Caco-2 (cell line): ENCODE results near the gene MYO18A. TPM values are rescaled to one million over a fixed set of nuclear protein-coding genes. Genes with fewer than 3 reads are reported as not detected.

Experiments used
- BruUV-seq: library from RNA; stranded (reverse); fragments of 400-500 nt; replicated peaks from 2 replicates; lab custom pipeline; 2021; lab: Mats Ljungman, UMichigan
- CTCF ChIA-PET: fragments of 300-600 bp; sonication (Branson Sonifier 250); formaldehyde crosslinking; loops from one replicate; lab custom pipeline; 2022; ENCODE audit warnings: antibody characterized with exemption; lab: Charles Lee
- POLR2A ChIA-PET: fragments of 300-600 bp; sonication (Branson Sonifier 250); formaldehyde crosslinking; loops from one replicate; lab custom pipeline; 2022; ENCODE audit warnings: antibody characterized with exemption; lab: Charles Lee
- DNase-seq, 2 experiments: peaks; one replicate each; pipeline versions ENCODE4 v3.0.0 to v3.0.0-alpha.2; 2020 to 2022
- H3K27me3 ChIP-seq: replicated peaks from 2 replicates; pipeline ENCODE4 v1.6.0; 2011; ENCODE audit warnings: low read length; ENCODE audit not compliant: control insufficient read depth, insufficient read depth
- H3K36me3 ChIP-seq: 2 replicates; pipeline ENCODE4 v1.5.1; 2011; ENCODE audit warnings: low read length; ENCODE audit not compliant: control insufficient read depth, insufficient read depth
- H3K4me1 ChIP-seq: fragments of 250-450 bp; sonication (Bioruptor Pico); 2 replicates; pipeline ENCODE4 v1.5.1; 2020; ENCODE audit warnings: mild to moderate bottlenecking
- H3K4me3 ChIP-seq: 2 replicates; pipeline ENCODE4 v1.5.1; 2011; ENCODE audit warnings: low read depth, mild to moderate bottlenecking, control low read depth, low read length
- H3K9me3 ChIP-seq: fragments of 250-450 bp; sonication (Bioruptor Pico); 2 replicates; pipeline ENCODE4 v1.5.1; 2020; ENCODE audit warnings: mild to moderate bottlenecking, moderate library complexity
- H3K27ac Mint-ChIP-seq: one replicate; pipeline ENCODE4 v1.8.0; 2022; ENCODE audit warnings: mixed read lengths; ENCODE audit not compliant: unreplicated experiment
- H3K27me3 Mint-ChIP-seq: one replicate; pipeline ENCODE4 v1.8.0; 2022; ENCODE audit warnings: mixed read lengths; ENCODE audit not compliant: insufficient read depth, unreplicated experiment
- H3K36me3 Mint-ChIP-seq: one replicate; pipeline ENCODE4 v1.8.0; 2022; ENCODE audit warnings: mild to moderate bottlenecking, mixed read lengths; ENCODE audit not compliant: insufficient read depth, unreplicated experiment
- H3K4me1 Mint-ChIP-seq: one replicate; pipeline ENCODE4 v1.8.0; 2022; ENCODE audit warnings: low read depth, mixed read lengths; ENCODE audit not compliant: unreplicated experiment
- H3K4me3 Mint-ChIP-seq: one replicate; pipeline ENCODE4 v1.8.0; 2022; ENCODE audit warnings: mild to moderate bottlenecking, moderate library complexity, mixed read lengths; ENCODE audit not compliant: unreplicated experiment
- H3K9me3 Mint-ChIP-seq: one replicate; pipeline ENCODE4 v1.8.0; 2022; ENCODE audit warnings: mixed read lengths; ENCODE audit not compliant: unreplicated experiment
- intact Hi-C: fragments of 100-400 bp; cut with micrococcal nuclease; formaldehyde crosslinking; loops from one replicate; pipeline ENCODE4 v1.10.0; 2022; ENCODE audit not compliant: unreplicated experiment
- total RNA-seq: library from RNA; stranded (reverse); gene quantifications from 2 replicates; pipeline ENCODE4 v1.2.3, GENCODE V29; 2022
- TF ChIP-seq, protein P1 (sequence below), 2 experiments: fragments of 200-600 bp in 1 of 2; IDR thresholded peaks; 1 replicate in 1 of 2; 2 replicates in 1 of 2; pipeline versions ENCODE4 v1.5.1 to v1.8.0; 2011 to 2022; ENCODE audit warnings: antibody characterized with exemption in 1 of 2, control low read depth in 1 of 2, inconsistent platforms in 1 of 2, low read depth in 1 of 2, low read length in 1 of 2, mild to moderate bottlenecking in 1 of 2, moderate library complexity in 1 of 2; ENCODE audit not compliant: insufficient read depth in 1 of 2, severe bottlenecking in 1 of 2, unreplicated experiment in 1 of 2

The MYO18A gene
- total RNA-seq, 1 experiment from 2014 or later = 47.1 TPM

DNA sequence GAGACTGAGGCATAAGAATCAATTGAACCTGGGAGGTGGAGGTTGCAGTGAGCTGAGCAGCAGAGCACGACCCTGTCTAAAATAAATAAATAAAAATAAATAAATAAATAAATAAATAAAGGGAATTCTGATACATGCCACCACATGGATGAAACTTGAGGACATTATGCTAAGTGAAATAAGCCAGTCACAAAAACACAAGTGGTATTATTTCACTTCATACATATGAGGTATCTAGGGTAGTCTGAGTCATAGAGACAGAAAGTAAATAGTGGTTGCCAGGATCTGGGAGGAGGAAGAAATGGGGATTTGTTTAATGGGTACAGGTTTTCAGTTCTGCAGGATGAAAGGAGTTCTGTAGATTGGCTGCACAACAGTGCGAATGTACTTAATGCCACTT, 120.9 kb downstream of the MYO18A start:
- no peaks in the 10 kb centered on the region for H3K36me3 ChIP-seq
- intact Hi-C loops = loop anchor here (5.0 kb wide), 1 partner anchor 37 kb away; no protein-coding TSS in a partner anchor
- Mint-ChIP-seq H3K27ac (no peak overlapping the region), H3K4me1 (no peaks in the 10 kb centered on the region), H3K9me3 (no peaks in the 10 kb centered on the region), H3K36me3 (no peaks in the 10 kb centered on the region), H3K4me3 (no peak overlapping the region), H3K27me3 (peaks cover 11% of the 10 kb centered on the region)
- H3K27me3 ChIP-seq = no peaks in the 10 kb centered on the region; the same call in 1 of the 2 replicates
- ChIA-PET CTCF (interaction anchor here (0.6 to 1.4 kb wide), 3 partner anchors 94 to 558 kb away, joined by 4 to 6 read pairs (median 4); no protein-coding TSS in a partner anchor), POLR2A (no interaction called here)
- no TSS peak for BruUV-seq
- no peaks in the 10 kb centered on the region for H3K9me3 ChIP-seq
- no peaks in the 10 kb centered on the region for H3K4me1 ChIP-seq
- DNase-seq = no peak
- H3K4me3 ChIP-seq = no peak overlapping the region
- TF ChIP-seq, protein P1, sequence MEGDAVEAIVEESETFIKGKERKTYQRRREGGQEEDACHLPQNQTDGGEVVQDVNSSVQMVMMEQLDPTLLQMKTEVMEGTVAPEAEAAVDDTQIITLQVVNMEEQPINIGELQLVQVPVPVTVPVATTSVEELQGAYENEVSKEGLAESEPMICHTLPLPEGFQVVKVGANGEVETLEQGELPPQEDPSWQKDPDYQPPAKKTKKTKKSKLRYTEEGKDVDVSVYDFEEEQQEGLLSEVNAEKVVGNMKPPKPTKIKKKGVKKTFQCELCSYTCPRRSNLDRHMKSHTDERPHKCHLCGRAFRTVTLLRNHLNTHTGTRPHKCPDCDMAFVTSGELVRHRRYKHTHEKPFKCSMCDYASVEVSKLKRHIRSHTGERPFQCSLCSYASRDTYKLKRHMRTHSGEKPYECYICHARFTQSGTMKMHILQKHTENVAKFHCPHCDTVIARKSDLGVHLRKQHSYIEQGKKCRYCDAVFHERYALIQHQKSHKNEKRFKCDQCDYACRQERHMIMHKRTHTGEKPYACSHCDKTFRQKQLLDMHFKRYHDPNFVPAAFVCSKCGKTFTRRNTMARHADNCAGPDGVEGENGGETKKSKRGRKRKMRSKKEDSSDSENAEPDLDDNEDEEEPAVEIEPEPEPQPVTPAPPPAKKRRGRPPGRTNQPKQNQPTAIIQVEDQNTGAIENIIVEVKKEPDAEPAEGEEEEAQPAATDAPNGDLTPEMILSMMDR (IDR thresholded peaks at IDR 0.05; ENCODE audit: insufficient read depth in 1 of 2, low read depth in 1 of 2, low read length in 1 of 2, severe bottlenecking in 1 of 2, unreplicated experiment in 1 of 2) = no peak

DNA sequence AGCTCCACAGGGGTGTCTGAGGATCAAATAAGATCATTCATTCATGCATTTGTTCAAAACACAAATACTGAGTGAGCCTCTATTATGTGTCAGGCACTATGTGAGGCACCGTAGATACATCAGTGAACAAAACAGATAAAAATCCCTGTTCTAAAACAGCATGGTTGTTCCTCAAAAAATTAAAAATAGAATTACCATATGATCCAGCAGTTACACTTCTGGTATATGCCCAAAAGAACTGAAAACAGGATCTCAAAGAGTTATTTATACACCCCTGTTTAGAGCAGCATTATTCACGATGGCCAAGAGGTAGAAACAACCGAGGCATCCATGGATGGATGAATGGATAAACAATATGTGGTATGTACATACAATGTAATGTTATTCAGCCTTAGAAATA, 121.8 kb downstream of the MYO18A start:
- no peaks in the 10 kb centered on the region for H3K9me3 Mint-ChIP-seq
- no peaks in the 10 kb centered on the region for H3K36me3 ChIP-seq
- H3K27me3 Mint-ChIP-seq = peaks cover 8% of the 10 kb centered on the region
- no peaks in the 10 kb centered on the region for H3K4me1 Mint-ChIP-seq
- no peaks in the 10 kb centered on the region for H3K36me3 Mint-ChIP-seq
- TF ChIP-seq, protein P1 (IDR thresholded peaks at IDR 0.05; ENCODE audit: insufficient read depth in 1 of 2, low read depth in 1 of 2, low read length in 1 of 2, severe bottlenecking in 1 of 2, unreplicated experiment in 1 of 2) = no peak
- H3K4me3 ChIP-seq = no peak overlapping the region
- CTCF ChIA-PET = interaction anchor here (0.7 kb wide), 1 partner anchor 93 kb away, joined by 3 read pairs; no protein-coding TSS in a partner anchor
- DNase-seq = no peak
- no peaks in the 10 kb centered on the region for H3K9me3 ChIP-seq
- no peak overlapping the region for H3K27ac Mint-ChIP-seq
- intact Hi-C loops = loop anchor here (5.0 kb wide), 1 partner anchor 36 kb away; no protein-coding TSS in a partner anchor
- POLR2A ChIA-PET = no interaction called here
- H3K27me3 ChIP-seq = no peaks in the 10 kb centered on the region; the same call in 1 of the 2 replicates
- H3K4me3 Mint-ChIP-seq = no peak overlapping the region
- H3K4me1 ChIP-seq = no peaks in the 10 kb centered on the region
- BruUV-seq = no TSS peak

- H3K27me3 ChIP-seq = no peaks in the 10 kb centered on the region; the same call in 1 of the 2 replicates
- no peak for DNase-seq
- TF ChIP-seq, protein P1 (IDR thresholded peaks at IDR 0.05; ENCODE audit: insufficient read depth in 1 of 2, low read depth in 1 of 2, low read length in 1 of 2, severe bottlenecking in 1 of 2, unreplicated experiment in 1 of 2) = no peak
- no peaks in the 10 kb centered on the region for H3K9me3 ChIP-seq
- Mint-ChIP-seq H3K27ac (no peak overlapping the region), H3K27me3 (peaks cover 8% of the 10 kb centered on the region), H3K4me1 (no peaks in the 10 kb centered on the region), H3K4me3 (no peak overlapping the region), H3K36me3 (no peaks in the 10 kb centered on the region), H3K9me3 (no peaks in the 10 kb centered on the region)
- H3K36me3 ChIP-seq = no peaks in the 10 kb centered on the region
- H3K4me1 ChIP-seq = no peaks in the 10 kb centered on the region
- POLR2A ChIA-PET = no interaction called here
- CTCF ChIA-PET = interaction anchor here (0.7 to 0.9 kb wide), 2 partner anchors 9 to 1485 kb away, joined by 3 to 5 read pairs; no protein-coding TSS in a partner anchor
- H3K4me3 ChIP-seq = no peak overlapping the region
- no TSS peak for BruUV-seq
- intact Hi-C loops = loop anchor here (5.0 kb wide), 1 partner anchor 35 kb away; no protein-coding TSS in a partner anchor
Measured at GRCh38 chr17:29057361-29057760, 122.8 kb downstream of the MYO18A start.
